Measurements from ENCODE around the gene PNKP. TPM values are rescaled to one million over a fixed set of nuclear protein-coding genes. Genes with fewer than 3 reads are reported as not detected.

Gene PNKP
- total and polyA plus RNA-seq, 10 of the 15 experiments (the other 5 are each of a cell fraction or from before 2014, with no cell fraction given) = 2.9 to 82.3 (median 33.2) TPM

DNA sequence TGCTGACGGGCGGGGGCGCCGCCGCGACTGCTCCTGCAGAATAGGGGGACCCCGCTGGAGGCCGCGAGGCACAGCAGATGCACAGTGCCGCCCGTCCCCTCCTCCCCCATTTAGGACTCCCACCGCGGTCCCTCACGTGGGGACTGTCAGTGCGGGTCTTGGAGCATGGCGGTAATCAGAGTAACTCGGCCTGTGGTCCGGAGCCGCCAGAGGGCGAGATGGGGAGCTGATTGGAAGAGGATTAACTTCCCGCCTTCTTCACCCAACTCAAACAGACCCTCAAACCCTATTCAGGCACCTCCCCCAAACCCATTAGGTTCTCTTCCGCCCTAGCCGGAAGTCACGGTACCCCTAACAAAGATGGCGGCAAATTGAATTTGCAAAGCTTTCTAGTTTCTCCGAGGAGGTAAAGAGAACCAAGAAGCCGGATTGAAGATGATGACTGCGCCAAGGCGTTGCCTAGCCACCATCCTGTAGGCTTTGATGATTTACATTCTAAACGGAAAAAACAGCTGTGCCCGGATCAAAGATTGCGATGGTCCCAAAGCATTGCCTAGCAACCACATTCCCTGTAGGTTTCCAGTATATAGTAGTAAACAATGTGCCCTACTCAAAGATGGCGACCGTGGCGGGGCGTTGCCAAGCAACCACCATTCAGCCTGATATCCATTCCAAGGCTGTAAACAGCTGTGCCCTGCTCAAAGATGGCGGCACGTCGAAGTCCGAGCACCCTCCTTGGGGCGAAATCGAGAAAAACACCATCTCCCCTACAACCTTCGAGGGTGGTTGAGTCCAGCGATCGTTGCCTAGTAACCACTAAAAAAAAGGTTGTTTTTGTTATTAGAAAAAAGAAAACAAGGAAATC lies 54.1 kb downstream of the PNKP start, which contains the start of gene FUZ (continued):
- TF ChIP-seq ZNF622 (IDR thresholded peaks at IDR 0.05) (no peak), BHLHE40 (IDR thresholded peaks at IDR 0.05; ENCODE audit: borderline replicate concordance in 1 of 2, low read depth in 2 of 2, low read length in 1 of 2) (peak; percentile 81 to 85), GABPA (IDR thresholded peaks at IDR 0.05; ENCODE audit: low read depth) (peak; percentile 96), RAD51 (IDR thresholded peaks at IDR 0.05) (peak; percentile 55; the same call in 1 of the 2 replicates), EGR1 (IDR thresholded peaks at IDR 0.05; ENCODE audit: borderline replicate concordance in 1 of 2, low read depth in 2 of 2, low read length in 2 of 2) (no peak), KDM1A (IDR thresholded peaks at IDR 0.05; ENCODE audit: borderline replicate concordance) (no peak), ESRRA (IDR thresholded peaks at IDR 0.05; ENCODE audit: low read length) (0 out of 2 replicates have a peak, but pooled peaks have one; percentile 33), HCFC1 (IDR thresholded peaks at IDR 0.05; ENCODE audit: low read length) (peak; percentile 74), HDAC2 (IDR thresholded peaks at IDR 0.05) (no peak), TCF3 (IDR thresholded peaks at IDR 0.05; ENCODE audit: borderline replicate concordance, insufficient read depth, low read depth, low read length) (peak; percentile 79; the same call in 1 of the 2 replicates), CREB1 (IDR thresholded peaks at IDR 0.05; ENCODE audit: low read depth) (0 out of 2 replicates have a peak, but pooled peaks have one; percentile 32), SMARCA5 (IDR thresholded peaks at IDR 0.05) (peak; percentile 99), FOXK2 (IDR thresholded peaks at IDR 0.05) (peak; percentile 93), TARDBP (IDR thresholded peaks at IDR 0.05; ENCODE audit: borderline replicate concordance) (0 out of 2 replicates have a peak, but pooled peaks have one; percentile 4), CHD1 (IDR thresholded peaks at IDR 0.05; ENCODE audit: low read depth, low read length) (peak; percentile 95; the same call in 1 of the 2 replicates), MTA2 (IDR thresholded peaks at IDR 0.05; ENCODE audit: low read depth) (peak; percentile 25; the same call in 1 of the 2 replicates), HDAC6 (IDR thresholded peaks at IDR 0.05; ENCODE audit: unreplicated experiment) (no peak), TCF7 (IDR thresholded peaks at IDR 0.05; ENCODE audit: borderline replicate concordance) (no peak)
- TF ChIP-seq, protein P1, sequence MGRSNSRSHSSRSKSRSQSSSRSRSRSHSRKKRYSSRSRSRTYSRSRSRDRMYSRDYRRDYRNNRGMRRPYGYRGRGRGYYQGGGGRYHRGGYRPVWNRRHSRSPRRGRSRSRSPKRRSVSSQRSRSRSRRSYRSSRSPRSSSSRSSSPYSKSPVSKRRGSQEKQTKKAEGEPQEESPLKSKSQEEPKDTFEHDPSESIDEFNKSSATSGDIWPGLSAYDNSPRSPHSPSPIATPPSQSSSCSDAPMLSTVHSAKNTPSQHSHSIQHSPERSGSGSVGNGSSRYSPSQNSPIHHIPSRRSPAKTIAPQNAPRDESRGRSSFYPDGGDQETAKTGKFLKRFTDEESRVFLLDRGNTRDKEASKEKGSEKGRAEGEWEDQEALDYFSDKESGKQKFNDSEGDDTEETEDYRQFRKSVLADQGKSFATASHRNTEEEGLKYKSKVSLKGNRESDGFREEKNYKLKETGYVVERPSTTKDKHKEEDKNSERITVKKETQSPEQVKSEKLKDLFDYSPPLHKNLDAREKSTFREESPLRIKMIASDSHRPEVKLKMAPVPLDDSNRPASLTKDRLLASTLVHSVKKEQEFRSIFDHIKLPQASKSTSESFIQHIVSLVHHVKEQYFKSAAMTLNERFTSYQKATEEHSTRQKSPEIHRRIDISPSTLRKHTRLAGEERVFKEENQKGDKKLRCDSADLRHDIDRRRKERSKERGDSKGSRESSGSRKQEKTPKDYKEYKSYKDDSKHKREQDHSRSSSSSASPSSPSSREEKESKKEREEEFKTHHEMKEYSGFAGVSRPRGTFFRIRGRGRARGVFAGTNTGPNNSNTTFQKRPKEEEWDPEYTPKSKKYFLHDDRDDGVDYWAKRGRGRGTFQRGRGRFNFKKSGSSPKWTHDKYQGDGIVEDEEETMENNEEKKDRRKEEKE (IDR thresholded peaks at IDR 0.05) = peak; percentile 78; the same call in 1 of the 2 replicates
- TF ChIP-seq, protein P2, sequence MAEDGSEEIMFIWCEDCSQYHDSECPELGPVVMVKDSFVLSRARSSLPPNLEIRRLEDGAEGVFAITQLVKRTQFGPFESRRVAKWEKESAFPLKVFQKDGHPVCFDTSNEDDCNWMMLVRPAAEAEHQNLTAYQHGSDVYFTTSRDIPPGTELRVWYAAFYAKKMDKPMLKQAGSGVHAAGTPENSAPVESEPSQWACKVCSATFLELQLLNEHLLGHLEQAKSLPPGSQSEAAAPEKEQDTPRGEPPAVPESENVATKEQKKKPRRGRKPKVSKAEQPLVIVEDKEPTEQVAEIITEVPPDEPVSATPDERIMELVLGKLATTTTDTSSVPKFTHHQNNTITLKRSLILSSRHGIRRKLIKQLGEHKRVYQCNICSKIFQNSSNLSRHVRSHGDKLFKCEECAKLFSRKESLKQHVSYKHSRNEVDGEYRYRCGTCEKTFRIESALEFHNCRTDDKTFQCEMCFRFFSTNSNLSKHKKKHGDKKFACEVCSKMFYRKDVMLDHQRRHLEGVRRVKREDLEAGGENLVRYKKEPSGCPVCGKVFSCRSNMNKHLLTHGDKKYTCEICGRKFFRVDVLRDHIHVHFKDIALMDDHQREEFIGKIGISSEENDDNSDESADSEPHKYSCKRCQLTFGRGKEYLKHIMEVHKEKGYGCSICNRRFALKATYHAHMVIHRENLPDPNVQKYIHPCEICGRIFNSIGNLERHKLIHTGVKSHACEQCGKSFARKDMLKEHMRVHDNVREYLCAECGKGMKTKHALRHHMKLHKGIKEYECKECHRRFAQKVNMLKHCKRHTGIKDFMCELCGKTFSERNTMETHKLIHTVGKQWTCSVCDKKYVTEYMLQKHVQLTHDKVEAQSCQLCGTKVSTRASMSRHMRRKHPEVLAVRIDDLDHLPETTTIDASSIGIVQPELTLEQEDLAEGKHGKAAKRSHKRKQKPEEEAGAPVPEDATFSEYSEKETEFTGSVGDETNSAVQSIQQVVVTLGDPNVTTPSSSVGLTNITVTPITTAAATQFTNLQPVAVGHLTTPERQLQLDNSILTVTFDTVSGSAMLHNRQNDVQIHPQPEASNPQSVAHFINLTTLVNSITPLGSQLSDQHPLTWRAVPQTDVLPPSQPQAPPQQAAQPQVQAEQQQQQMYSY (CRISPR knock-in tag; IDR thresholded peaks at IDR 0.05) = no peak
- TF ChIP-seq, protein P3, sequence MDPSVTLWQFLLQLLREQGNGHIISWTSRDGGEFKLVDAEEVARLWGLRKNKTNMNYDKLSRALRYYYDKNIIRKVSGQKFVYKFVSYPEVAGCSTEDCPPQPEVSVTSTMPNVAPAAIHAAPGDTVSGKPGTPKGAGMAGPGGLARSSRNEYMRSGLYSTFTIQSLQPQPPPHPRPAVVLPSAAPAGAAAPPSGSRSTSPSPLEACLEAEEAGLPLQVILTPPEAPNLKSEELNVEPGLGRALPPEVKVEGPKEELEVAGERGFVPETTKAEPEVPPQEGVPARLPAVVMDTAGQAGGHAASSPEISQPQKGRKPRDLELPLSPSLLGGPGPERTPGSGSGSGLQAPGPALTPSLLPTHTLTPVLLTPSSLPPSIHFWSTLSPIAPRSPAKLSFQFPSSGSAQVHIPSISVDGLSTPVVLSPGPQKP (IDR thresholded peaks at IDR 0.05; ENCODE audit: low read depth, low read length) = peak; percentile 63; the same call in 1 of the 2 replicates
